Mesendoderm (in vitro differentiated cells): ENCODE results near the gene NBEA.

Experiments used
- DNase-seq: peaks from one replicate; pipeline ENCODE4 v3.0.0; 2013
- H2AK5ac ChIP-seq: 2 replicates; pipeline ENCODE4 v1.6.1; 2013; ENCODE audit warnings: low read length, inconsistent platforms
- H2BK120ac ChIP-seq: 2 replicates; pipeline ENCODE4 v1.6.1; 2013; ENCODE audit warnings: low read depth, mild to moderate bottlenecking, low read length, moderate library complexity, mixed read lengths
- H2BK15ac ChIP-seq: replicated peaks from 2 replicates; pipeline ENCODE4 v1.6.1; 2013; ENCODE audit warnings: low read depth, mild to moderate bottlenecking, moderate library complexity
- H2BK5ac ChIP-seq: 2 replicates; pipeline ENCODE4 v1.6.1; 2013; ENCODE audit warnings: low read length, inconsistent platforms
- H3K18ac ChIP-seq: 2 replicates; pipeline ENCODE4 v1.6.1; 2013; ENCODE audit warnings: mild to moderate bottlenecking, low read length, mixed read lengths
- H3K23ac ChIP-seq: one replicate; pipeline ENCODE4 v1.6.1; 2013; ENCODE audit warnings: low read length
- H3K27ac ChIP-seq: 2 replicates; pipeline ENCODE4 v1.5.1; 2013; ENCODE audit warnings: low read depth, mild to moderate bottlenecking, inconsistent platforms, low read length, moderate library complexity
- H3K27me3 ChIP-seq: 2 replicates; pipeline ENCODE4 v1.6.1; 2013; ENCODE audit warnings: low read length, control low read depth, mild to moderate bottlenecking, inconsistent platforms; ENCODE audit not compliant: insufficient read depth, poor library complexity
- H3K36me3 ChIP-seq: 2 replicates; pipeline ENCODE4 v1.6.1; 2013; ENCODE audit warnings: low read length, inconsistent platforms; ENCODE audit not compliant: control insufficient read depth, insufficient read depth
- H3K4ac ChIP-seq: one replicate; pipeline ENCODE4 v1.6.1; 2013; ENCODE audit warnings: low read depth, mild to moderate bottlenecking, low read length, moderate library complexity
- H3K4me1 ChIP-seq: 2 replicates; pipeline ENCODE4 v1.6.1; 2013; ENCODE audit warnings: low read depth, low read length, inconsistent platforms; ENCODE audit not compliant: control insufficient read depth
- H3K4me2 ChIP-seq: 2 replicates; pipeline ENCODE4 v1.6.1; 2013; ENCODE audit warnings: low read length
- H3K4me3 ChIP-seq: 2 replicates; pipeline ENCODE4 v1.5.1; 2013; ENCODE audit warnings: mild to moderate bottlenecking, low read length
- H3K56ac ChIP-seq: one replicate; pipeline ENCODE4 v1.6.1; 2013; ENCODE audit warnings: low read length
- H3K79me1 ChIP-seq: 2 replicates; pipeline ENCODE4 v1.6.1; 2013; ENCODE audit warnings: low read length, inconsistent platforms
- H3K79me2 ChIP-seq: 2 replicates; pipeline ENCODE4 v1.6.1; 2013; ENCODE audit warnings: mild to moderate bottlenecking, low read length; ENCODE audit not compliant: control insufficient read depth, insufficient read depth
- H3K9ac ChIP-seq: 2 replicates; pipeline ENCODE4 v1.6.1; 2013; ENCODE audit warnings: low read length, inconsistent platforms
- H4K5ac ChIP-seq: one replicate; pipeline ENCODE4 v1.6.1; 2013; ENCODE audit warnings: low read length
- H4K8ac ChIP-seq: one replicate; pipeline ENCODE4 v1.6.1; 2013; ENCODE audit warnings: low read depth, mild to moderate bottlenecking, control low read depth, low read length, moderate library complexity
- WGBS: extraction: QIAGEN DNeasy Blood & Tissue Kit; methylation state at CpG from one replicate; pipeline ENCODE4 v1.1.7; 2013; ENCODE audit warnings: low lambda C conversion rate, missing lambda C conversion rate; ENCODE audit not compliant: insufficient coverage; ENCODE audit errors: extremely low coverage; 5-methylcytosine and 5-hydroxymethylcytosine counted together

Gene NBEA

DNA sequence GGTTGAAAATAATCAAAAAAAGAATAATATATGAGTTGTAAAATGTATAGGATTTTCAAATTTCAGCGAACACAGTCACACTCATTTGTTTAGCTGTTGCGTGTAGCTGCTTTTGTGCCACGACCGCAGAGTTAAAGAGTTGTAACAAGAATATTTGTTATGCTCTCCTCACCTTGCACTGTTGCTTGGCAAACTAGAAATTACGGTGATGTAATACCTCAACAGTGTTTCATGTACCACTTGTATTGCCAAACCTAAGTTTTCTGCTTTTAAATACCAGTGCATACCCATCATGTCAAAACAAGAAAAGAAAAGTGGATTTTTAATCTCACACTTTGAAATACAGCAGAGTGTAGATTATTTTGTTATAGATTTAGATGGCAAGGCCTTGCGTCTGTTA, 201.1 kb downstream of the NBEA start:
- no peak overlapping the region for H3K18ac ChIP-seq
- H3K4ac ChIP-seq = no peak overlapping the region
- H3K79me1 ChIP-seq = no peaks in the 10 kb centered on the region
- no peak overlapping the region for H3K4me3 ChIP-seq
- H4K8ac ChIP-seq = no peak overlapping the region
- H3K4me1 ChIP-seq = no peaks in the 10 kb centered on the region
- H3K27ac ChIP-seq = no peak overlapping the region
- no peak overlapping the region for H2BK120ac ChIP-seq
- H2BK5ac ChIP-seq = no peak overlapping the region
- H3K27me3 ChIP-seq = no peaks in the 10 kb centered on the region
- H2AK5ac ChIP-seq = no peak overlapping the region
- H3K56ac ChIP-seq = no peak overlapping the region
- peaks cover 1% of the 10 kb centered on the region for H3K36me3 ChIP-seq
- no peaks in the 10 kb centered on the region for H3K79me2 ChIP-seq
- no peak for DNase-seq
- no CpG with 5 or more reads among the region's 6 CpGs for WGBS
- H3K9ac ChIP-seq = no peak overlapping the region
- H4K5ac ChIP-seq = no peak overlapping the region
- no peak overlapping the region for H2BK15ac ChIP-seq
- no peak overlapping the region for H3K23ac ChIP-seq
- no peak overlapping the region for H3K4me2 ChIP-seq

DNA sequence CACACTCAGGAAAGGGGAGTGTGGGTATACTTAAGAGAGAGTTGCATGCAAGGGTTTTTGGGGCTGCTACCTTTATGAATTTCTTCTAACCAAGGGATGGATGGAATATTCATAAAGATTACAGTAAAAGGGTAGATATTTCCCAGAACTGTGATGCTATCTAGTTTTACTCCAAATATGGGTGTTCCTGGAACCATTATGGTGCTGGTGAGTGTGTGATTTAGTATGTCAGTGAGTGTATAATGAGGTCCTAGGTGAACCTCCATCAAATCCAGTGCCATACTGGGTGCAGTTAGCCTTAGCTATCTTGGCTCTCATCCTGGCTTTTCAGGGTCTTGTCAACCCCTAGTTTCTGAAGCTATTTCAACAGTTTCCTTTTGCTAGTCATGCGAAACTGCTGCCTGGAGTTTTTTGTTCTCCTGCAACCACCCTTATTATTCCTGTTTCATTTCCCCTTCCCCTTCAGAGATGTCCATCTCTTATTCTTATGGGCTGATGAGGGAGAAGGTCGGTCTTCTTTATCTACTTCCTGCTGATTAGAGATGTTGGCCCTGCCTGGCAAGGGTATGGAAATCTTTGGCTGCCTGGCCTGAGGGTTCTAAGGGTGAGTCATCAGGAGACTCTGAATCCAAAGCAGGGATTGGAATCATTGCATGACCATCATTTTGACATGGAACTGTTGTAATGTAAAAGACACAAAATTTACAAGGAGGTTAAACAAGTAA, 202.3 kb downstream of the NBEA start:
- Histone ChIP-seq H3K4me3 (no peak overlapping the region), H3K18ac (no peak overlapping the region), H2BK120ac (no peak overlapping the region), H3K4me1 (no peaks in the 10 kb centered on the region), H3K23ac (no peak overlapping the region), H3K79me1 (no peaks in the 10 kb centered on the region), H3K56ac (no peak overlapping the region), H3K4me2 (no peak overlapping the region), H2BK5ac (no peak overlapping the region), H3K27me3 (no peaks in the 10 kb centered on the region), H2BK15ac (no peak overlapping the region), H3K79me2 (no peaks in the 10 kb centered on the region), H2AK5ac (no peak overlapping the region), H3K27ac (no peak overlapping the region), H3K4ac (no peak overlapping the region), H3K9ac (no peak overlapping the region), H3K36me3 (peaks cover 1% of the 10 kb centered on the region), H4K5ac (no peak overlapping the region), H4K8ac (no peak overlapping the region)
- DNase-seq = peak; percentile 26
- WGBS = no CpG with 5 or more reads among the region's 2 CpGs

DNA sequence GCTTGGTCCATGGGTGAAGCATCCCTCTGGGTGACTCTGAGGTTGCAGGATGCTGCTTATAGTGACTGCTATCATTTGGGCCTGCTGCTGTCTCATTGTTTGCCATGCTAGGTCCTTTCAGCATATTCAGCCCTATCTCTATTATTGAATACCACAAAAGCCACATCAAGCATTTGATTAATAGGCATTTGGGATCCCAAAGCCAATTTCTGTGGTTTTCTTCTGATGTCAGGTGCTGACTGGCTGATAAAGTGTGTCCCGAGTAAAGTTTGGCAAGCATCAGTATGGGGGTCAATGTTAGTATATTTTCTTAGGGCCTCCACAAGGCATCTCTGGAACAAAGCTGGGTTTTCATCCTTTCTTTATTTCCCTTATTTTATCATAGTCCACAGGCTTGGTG, 204.6 kb downstream of the NBEA start:
- no peak overlapping the region for H3K18ac ChIP-seq
- no peak overlapping the region for H3K56ac ChIP-seq
- WGBS = no CpG with 5 or more reads among the region's 1 CpG
- no peak overlapping the region for H2BK120ac ChIP-seq
- no peak overlapping the region for H3K4me3 ChIP-seq
- H3K79me2 ChIP-seq = no peaks in the 10 kb centered on the region
- no peak overlapping the region for H2BK5ac ChIP-seq
- H3K9ac ChIP-seq = no peak overlapping the region
- no peak overlapping the region for H2BK15ac ChIP-seq
- no peak overlapping the region for H3K23ac ChIP-seq
- peaks cover 1% of the 10 kb centered on the region for H3K36me3 ChIP-seq
- no peak overlapping the region for H4K8ac ChIP-seq
- DNase-seq = no peak
- H3K4ac ChIP-seq = no peak overlapping the region
- no peak overlapping the region for H2AK5ac ChIP-seq
- H3K4me1 ChIP-seq = no peaks in the 10 kb centered on the region
- H3K27me3 ChIP-seq = no peaks in the 10 kb centered on the region
- H3K4me2 ChIP-seq = no peak overlapping the region
- H3K27ac ChIP-seq = no peak overlapping the region
- H4K5ac ChIP-seq = no peak overlapping the region
- H3K79me1 ChIP-seq = no peaks in the 10 kb centered on the region

DNA sequence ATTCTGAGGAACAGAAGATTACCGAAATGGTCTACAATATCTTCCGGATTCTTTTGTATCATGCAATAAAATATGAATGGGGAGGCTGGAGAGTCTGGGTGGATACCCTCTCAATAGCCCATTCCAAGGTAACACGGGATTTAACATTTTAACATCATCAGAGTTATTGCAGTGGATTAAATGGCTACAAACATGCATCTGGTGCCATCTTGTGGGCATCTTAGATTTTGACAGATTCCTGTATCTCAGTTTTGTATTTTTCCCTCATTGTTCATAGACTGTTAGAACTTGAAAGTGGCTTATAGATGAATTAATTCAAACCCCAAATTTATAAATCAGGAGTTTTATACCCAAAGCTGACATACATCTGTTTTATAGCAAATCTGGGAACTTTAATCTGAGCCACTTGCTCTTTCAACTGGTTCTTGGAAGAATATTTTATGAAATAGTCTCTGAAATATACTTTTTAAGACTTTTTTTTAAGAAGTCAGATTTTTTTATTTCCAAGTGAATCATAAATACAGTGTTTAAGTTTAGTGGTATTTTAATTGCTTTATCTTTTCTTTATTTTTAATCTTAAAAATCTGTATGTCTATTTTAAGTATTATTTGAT, 215.2 kb downstream of the NBEA start:
- no peaks in the 10 kb centered on the region for H3K79me2 ChIP-seq
- H3K27me3 ChIP-seq = no peaks in the 10 kb centered on the region
- no peak overlapping the region for H4K5ac ChIP-seq
- H2AK5ac ChIP-seq = no peak overlapping the region
- H2BK5ac ChIP-seq = no peak overlapping the region
- no peak overlapping the region for H3K4me2 ChIP-seq
- H4K8ac ChIP-seq = no peak overlapping the region
- H2BK15ac ChIP-seq = no peak overlapping the region
- no peaks in the 10 kb centered on the region for H3K79me1 ChIP-seq
- peak; percentile 64 for DNase-seq
- no peaks in the 10 kb centered on the region for H3K36me3 ChIP-seq
- H3K4me3 ChIP-seq = no peak overlapping the region
- no peak overlapping the region for H3K23ac ChIP-seq
- H2BK120ac ChIP-seq = no peak overlapping the region
- H3K56ac ChIP-seq = no peak overlapping the region
- no peak overlapping the region for H3K27ac ChIP-seq
- H3K4me1 ChIP-seq = no peaks in the 10 kb centered on the region
- no peak overlapping the region for H3K9ac ChIP-seq
- H3K4ac ChIP-seq = no peak overlapping the region
- WGBS = no CpG with 5 or more reads among the region's 3 CpGs
- no peak overlapping the region for H3K18ac ChIP-seq

DNA sequence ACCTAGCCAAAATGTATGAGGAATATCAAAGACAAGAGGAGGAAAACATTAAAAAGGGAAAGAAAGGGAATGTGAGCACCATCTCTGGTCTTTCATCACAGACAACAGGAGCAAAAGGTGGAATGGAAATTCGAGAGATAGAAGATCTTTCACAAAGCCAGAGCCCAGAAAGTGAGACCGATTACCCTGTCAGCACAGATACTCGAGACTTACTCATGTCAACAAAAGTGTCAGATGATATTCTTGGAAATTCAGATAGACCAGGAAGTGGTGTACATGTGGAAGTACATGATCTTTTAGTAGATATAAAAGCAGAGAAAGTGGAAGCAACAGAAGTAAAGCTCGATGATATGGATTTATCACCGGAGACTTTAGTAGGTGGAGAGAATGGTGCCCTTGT, 217.0 kb downstream of the NBEA start:
- no peak overlapping the region for H3K27ac ChIP-seq
- no peak overlapping the region for H4K5ac ChIP-seq
- no peaks in the 10 kb centered on the region for H3K27me3 ChIP-seq
- H2BK15ac ChIP-seq = no peak overlapping the region
- no peaks in the 10 kb centered on the region for H3K79me2 ChIP-seq
- H3K23ac ChIP-seq = no peak overlapping the region
- H3K4me3 ChIP-seq = no peak overlapping the region
- H3K4ac ChIP-seq = no peak overlapping the region
- H2BK120ac ChIP-seq = no peak overlapping the region
- no peak overlapping the region for H4K8ac ChIP-seq
- H2AK5ac ChIP-seq = no peak overlapping the region
- H3K4me1 ChIP-seq = no peaks in the 10 kb centered on the region
- no peak overlapping the region for H3K9ac ChIP-seq
- H3K36me3 ChIP-seq = no peaks in the 10 kb centered on the region
- no peak overlapping the region for H3K4me2 ChIP-seq
- no peaks in the 10 kb centered on the region for H3K79me1 ChIP-seq
- no CpG with 5 or more reads among the region's 5 CpGs for WGBS
- no peak overlapping the region for H3K18ac ChIP-seq
- no peak overlapping the region for H3K56ac ChIP-seq
- DNase-seq = peak; percentile 14
- H2BK5ac ChIP-seq = no peak overlapping the region

DNA sequence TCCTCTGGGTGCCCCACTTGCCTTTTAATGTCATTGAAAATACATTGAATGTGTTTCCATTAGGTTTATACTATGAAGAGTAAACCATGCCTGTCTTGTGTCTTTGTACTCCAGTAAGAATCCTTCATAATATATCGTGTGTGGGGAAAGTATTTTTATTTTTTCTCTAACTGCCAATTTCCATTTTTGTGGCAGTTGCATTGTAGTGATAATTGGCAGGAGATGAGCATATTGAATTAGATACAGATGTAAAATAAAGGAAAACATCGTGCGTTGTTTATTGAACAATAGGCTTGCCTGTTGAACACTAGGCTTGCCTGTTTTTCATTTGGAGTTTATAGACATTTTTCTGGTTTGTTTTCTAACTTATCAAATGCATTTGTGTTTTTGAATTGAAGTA, 218.8 kb downstream of the NBEA start:
- no CpG with 5 or more reads among the region's 3 CpGs for WGBS

More for the DNA sequence above, 218.8 kb downstream of the NBEA start:
- Histone ChIP-seq H3K56ac (no peak overlapping the region), H3K9ac (no peak overlapping the region), H3K4ac (no peak overlapping the region), H3K23ac (no peak overlapping the region), H3K79me2 (no peaks in the 10 kb centered on the region), H3K4me3 (no peak overlapping the region), H3K4me2 (no peak overlapping the region), H3K27ac (no peak overlapping the region), H3K4me1 (no peaks in the 10 kb centered on the region), H3K79me1 (no peaks in the 10 kb centered on the region), H3K18ac (no peak overlapping the region), H2BK15ac (no peak overlapping the region), H2BK120ac (no peak overlapping the region), H3K36me3 (no peaks in the 10 kb centered on the region), H4K8ac (no peak overlapping the region), H3K27me3 (no peaks in the 10 kb centered on the region), H2AK5ac (no peak overlapping the region), H2BK5ac (no peak overlapping the region), H4K5ac (no peak overlapping the region)
- DNase-seq = no peak
